Activated CD8-positive, alpha-beta memory T cell treated with anti-CD3 and anti-CD28 coated beads, Interleukin-2, amount 50 U/mL, for 24 hours (primary cell): ENCODE results near the gene PRLR.
"Not testable (repeated sequence)": the region's sequence is repeated elsewhere in the genome, so short reads cannot be mapped to it uniquely, and the experiment has no call there.

Source experiments
- DNase-seq: peaks from one replicate; pipeline ENCODE4 v3.0.0-alpha.2; 2020; ENCODE audit errors: extremely low read depth

PRLR gene

GRCh38 chr5:35035929-35036328, 194.4 kb downstream of the PRLR start:
- not testable (repeated sequence) for DNase-seq

- no peak for DNase-seq
These were observed 195.0 kb downstream of the PRLR start for GRCh38 chr5:35035271-35035670.

GRCh38 chr5:35032356-35032755, 197.9 kb downstream of the PRLR start:
- no peak for DNase-seq

- no peak for DNase-seq
These were observed 199.0 kb downstream of the PRLR start for GRCh38 chr5:35031276-35031675.

- DNase-seq, result no peak
These were observed 199.7 kb downstream of the PRLR start for GRCh38 chr5:35030426-35031100.

- no peak for DNase-seq
These were observed 201.0 kb downstream of the PRLR start for GRCh38 chr5:35029333-35029732.

GRCh38 chr5:35026941-35027340, 203.3 kb downstream of the PRLR start:
- no peak for DNase-seq

GRCh38 chr5:35026280-35026840, 203.9 kb downstream of the PRLR start:
- DNase-seq, result no peak

- DNase-seq, result no peak
These were observed 205.3 kb downstream of the PRLR start for GRCh38 chr5:35024911-35025510.

GRCh38 chr5:35023391-35024178, 206.7 kb downstream of the PRLR start:
- no peak for DNase-seq

- DNase-seq, result no peak
These were observed 213.9 kb downstream of the PRLR start for GRCh38 chr5:35016174-35017051.

GRCh38 chr5:35015063-35015462, 215.2 kb downstream of the PRLR start:
- no peak for DNase-seq

- DNase-seq, result no peak
These were observed 217.5 kb downstream of the PRLR start for GRCh38 chr5:35012796-35013195.

GRCh38 chr5:35012365-35012764, 217.9 kb downstream of the PRLR start:
- no peak for DNase-seq

GRCh38 chr5:35010676-35011075, 219.6 kb downstream of the PRLR start:
- DNase-seq, result no peak

- DNase-seq, result no peak
These were observed 220.6 kb downstream of the PRLR start for GRCh38 chr5:35009657-35010056.

- no peak for DNase-seq
These were observed 221.3 kb downstream of the PRLR start for GRCh38 chr5:35009019-35009418.

- DNase-seq, result no peak
These were observed 225.5 kb downstream of the PRLR start for GRCh38 chr5:35004771-35005170.

GRCh38 chr5:35004200-35004599, 226.1 kb downstream of the PRLR start:
- DNase-seq, result no peak

- peak; percentile 12 for DNase-seq
These were observed 227.0 kb downstream of the PRLR start for GRCh38 chr5:35003018-35003957.
